GM12891 (cell line): ENCODE measurements around the gene CDK18.

ENCODE experiments used
- PAX5 ChIP-seq: IDR thresholded peaks from 2 replicates; pipeline ENCODE4 v1.6.1; 2011; ENCODE audit warnings: low read length, moderate library complexity, mild to moderate bottlenecking; ENCODE audit not compliant: insufficient read depth, severe bottlenecking
- POLR2A ChIP-seq: IDR thresholded peaks from 2 replicates; pipeline ENCODE4 v1.6.1; 2011; ENCODE audit warnings: low read depth, low read length, control low read depth
- POLR2AphosphoS5 ChIP-seq: IDR thresholded peaks from 2 replicates; pipeline ENCODE4 v1.6.1; 2011; ENCODE audit warnings: low read depth, low read length, control low read depth
- TAF1 ChIP-seq: IDR thresholded peaks from 2 replicates; pipeline ENCODE4 v1.6.1; 2011; ENCODE audit warnings: low read depth, low read length, control low read depth

DNA sequence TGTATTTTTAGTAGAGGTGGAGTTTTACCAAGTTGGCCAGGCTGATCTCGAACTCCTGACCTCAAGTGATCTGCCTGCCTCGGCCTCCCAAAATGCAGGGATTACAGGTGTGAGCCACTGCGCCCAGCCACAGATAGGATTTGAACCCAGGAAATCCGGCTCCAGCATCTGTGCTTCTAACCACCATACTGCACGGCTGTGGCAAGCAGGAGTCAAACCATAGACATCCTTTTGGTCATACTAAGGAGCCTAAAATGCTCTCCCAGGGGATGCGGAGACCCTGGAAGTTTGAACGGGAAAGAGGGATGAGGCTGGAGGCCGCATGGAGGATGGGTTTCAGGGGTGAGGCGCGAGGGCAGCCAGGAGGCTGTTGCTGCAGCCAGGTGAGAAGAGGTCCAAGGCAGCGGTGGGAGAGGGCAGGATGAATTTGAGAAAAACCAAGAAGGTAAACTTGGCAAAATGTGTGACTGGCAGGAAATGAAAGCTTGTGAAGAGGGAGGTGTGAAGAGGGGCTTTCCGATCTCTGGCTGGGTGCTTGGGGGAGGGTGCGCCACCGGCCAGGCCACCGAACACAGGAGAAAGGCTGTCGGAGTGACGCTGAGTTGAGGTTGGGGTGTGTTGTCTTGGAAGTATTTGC, 24.0 kb upstream of the CDK18 start:
- TF ChIP-seq POLR2A (no peak), POLR2AphosphoS5 (no peak), TAF1 (no peak), PAX5 (no peak)
